HG02610 (cell line): ENCODE measurements around the gene CCDC91.
"Not testable (repeated sequence)": the region's sequence is repeated elsewhere in the genome, so short reads cannot be mapped to it uniquely, and the experiment has no call there.

ENCODE experiments used
- ATAC-seq: cut with Tn5 transposase; IDR thresholded peaks from one replicate; pipeline ENCODE4 v1.9.1; 2021; ENCODE audit warnings: mild to moderate bottlenecking, moderate library complexity; ENCODE audit not compliant: unreplicated experiment

The CCDC91 gene

GRCh38 chr12:28278960-28279359 is 88.7 kb downstream of the CCDC91 start:
- no peak for ATAC-seq

DNA sequence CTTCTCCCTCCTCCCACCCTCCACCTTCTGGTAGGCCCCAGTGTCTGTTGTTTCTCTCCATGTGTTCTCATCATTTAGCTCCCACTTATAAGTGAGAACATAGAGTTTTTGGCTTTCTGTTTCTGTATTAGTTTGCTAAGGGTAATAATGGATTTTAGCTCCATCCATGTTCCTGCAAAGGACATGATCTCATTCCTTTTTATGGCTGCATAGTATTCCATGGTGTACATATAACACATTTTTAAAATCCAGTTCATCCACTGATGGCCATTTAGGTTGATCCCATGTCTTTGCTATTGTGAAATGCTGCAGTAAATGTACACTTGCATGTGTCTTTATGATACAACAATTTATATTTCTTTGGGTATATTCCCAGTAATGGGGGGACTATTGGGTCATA is 96.1 kb downstream of the CCDC91 start:
- ATAC-seq: no peak

- no peak for ATAC-seq
Measured at GRCh38 chr12:28290262-28290661, 100.0 kb downstream of the CCDC91 start.

DNA sequence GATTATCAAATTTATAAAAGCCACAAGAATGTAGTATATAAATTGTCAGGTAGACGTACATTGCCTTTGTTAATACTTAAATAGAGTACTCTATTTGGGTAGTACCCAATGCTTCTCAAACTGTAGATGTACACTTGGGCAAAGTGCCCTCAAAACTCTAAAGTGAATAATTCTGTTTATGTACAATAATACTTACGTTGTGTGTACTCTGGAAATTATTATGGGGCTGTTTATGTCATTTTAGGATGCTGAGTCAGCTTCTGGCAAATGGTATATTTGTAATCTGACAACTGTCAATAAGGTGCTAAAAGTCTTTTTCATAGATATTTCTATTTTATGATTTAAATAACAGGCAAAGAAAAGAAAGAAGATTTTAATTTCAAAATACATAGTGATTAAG is 102.4 kb downstream of the CCDC91 start:
- no peak for ATAC-seq

- no peak for ATAC-seq
Measured at GRCh38 chr12:28294300-28294699, 104.0 kb downstream of the CCDC91 start.

DNA sequence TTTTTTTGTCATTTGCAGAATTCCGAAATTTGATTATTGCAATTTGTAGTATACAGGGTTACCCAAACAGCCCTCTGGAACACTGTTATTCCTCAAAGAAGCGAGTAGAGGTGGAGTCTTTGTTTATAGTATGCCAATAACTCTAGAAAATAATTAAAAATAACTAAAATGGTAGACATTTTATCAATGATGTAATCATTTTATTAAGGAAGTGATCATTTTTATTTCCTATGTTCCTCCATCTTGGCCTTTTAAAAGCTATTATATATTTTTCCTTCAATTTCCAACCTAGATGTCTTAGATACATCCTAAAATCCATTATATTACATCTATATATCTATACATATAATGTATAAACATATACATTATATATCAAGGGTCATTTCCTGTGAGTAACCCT is 106.0 kb downstream of the CCDC91 start:
- no peak for ATAC-seq

DNA sequence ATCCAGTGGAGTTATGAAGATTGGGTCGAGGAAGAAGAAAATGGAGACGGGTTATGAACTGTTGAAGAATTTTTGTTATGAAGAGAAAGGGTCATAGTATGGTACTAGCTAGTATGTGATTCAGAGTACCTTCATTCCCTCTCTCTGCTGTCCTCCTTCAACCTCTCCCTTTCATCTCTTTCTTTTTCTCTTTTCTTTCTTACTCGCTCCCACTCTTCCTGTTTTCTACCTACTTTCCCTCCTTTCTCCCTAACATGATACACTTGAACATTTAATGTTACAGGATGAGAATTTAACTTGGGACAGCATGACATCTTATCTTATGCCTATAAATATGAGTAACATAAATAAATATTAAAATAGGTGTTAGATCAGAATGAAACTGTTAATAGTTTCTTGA is 112.9 kb downstream of the CCDC91 start:
- no peak for ATAC-seq

- ATAC-seq: no peak
Measured at GRCh38 chr12:28306535-28306934, 116.3 kb downstream of the CCDC91 start.

GRCh38 chr12:28308891-28309290 is 118.6 kb downstream of the CCDC91 start:
- no peak for ATAC-seq

DNA sequence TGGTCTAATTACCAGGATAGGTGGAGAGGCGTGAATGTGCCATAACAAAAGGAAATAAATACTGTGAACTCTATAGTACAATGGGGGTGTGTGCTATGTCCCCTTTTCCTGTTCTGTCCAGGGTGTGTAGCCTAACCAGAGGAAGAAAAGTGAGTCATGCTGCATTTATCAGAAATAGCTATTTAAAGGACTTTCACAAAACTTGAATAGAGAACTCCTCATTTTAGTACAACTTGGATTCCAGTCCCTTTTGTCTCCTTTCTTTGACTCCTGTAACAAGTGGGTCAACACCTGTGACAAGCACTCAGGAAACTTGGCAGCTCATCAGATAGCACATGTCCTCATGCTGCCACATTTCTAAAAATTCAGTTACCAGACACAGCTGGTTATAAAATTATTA is 123.4 kb downstream of the CCDC91 start:
- no peak for ATAC-seq

GRCh38 chr12:28316049-28316448 is 125.8 kb downstream of the CCDC91 start:
- ATAC-seq: no peak

DNA sequence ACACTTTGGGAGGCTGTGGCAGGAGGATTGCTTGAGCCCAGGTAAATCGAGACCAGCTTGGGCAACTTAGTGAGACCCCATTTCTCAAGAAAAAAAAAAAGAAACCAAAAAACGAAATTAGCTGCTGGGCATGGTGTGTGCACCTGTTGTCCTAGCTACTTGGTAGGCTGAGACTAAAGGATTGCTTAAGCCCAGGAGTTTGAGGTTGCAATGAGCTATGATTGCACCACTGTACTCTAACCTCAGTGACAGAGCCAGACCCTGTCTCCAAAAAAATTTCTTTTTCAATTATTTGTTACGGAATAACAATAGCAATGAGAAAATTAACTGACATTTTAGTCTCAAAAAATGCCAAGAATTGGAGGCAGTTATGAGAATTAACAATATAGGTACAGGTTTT is 128.0 kb downstream of the CCDC91 start:
- no peak for ATAC-seq

GRCh38 chr12:28320353-28320752 is 130.1 kb downstream of the CCDC91 start:
- no peak for ATAC-seq

DNA sequence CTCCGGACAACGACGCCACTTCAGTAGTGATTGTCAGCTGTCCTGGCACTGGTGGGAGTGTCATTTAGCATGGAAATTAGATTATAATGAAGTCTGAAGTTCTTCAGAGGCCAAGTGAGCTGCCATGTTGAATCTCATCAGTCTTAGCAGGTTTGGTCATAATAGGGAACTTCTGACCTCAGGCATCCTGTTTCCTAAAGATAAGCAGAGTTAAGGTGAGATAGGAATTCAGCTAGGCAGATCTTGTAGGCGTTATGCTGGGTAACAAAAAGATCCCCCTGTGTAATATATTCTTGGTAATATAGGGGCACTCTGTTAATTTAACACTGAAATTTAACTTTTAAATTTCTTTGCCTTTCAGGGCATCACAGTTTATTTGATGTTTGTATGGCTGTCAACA is 137.5 kb downstream of the CCDC91 start:
- no peak for ATAC-seq

- no peak for ATAC-seq
Measured at GRCh38 chr12:28328967-28329366, 138.7 kb downstream of the CCDC91 start.

- ATAC-seq: not testable (repeated sequence)
Measured at GRCh38 chr12:28329727-28330126, 139.5 kb downstream of the CCDC91 start.

GRCh38 chr12:28330232-28330631 is 140.0 kb downstream of the CCDC91 start:
- not testable (repeated sequence) for ATAC-seq

DNA sequence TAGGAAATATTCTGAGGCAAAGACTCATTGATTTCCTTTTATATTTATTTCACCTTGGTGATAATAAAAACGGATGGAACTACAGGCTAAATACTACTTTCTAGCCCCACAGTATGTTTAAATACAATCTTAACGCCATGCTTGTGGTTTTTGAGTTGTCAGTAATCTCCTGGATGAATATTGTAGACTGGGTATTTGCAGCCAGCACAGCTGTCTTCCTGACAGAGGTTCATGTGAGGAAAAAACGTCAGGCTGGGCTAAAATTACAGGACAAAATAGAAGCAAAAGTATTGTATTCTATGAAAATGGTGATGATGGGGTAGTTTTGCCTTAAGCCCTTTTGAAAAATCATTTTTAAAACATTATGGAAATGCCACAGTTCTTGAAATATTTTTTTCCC is 140.9 kb downstream of the CCDC91 start:
- ATAC-seq: no peak

GRCh38 chr12:28340261-28341045 is 150.2 kb downstream of the CCDC91 start:
- ATAC-seq: no peak

GRCh38 chr12:28343713-28344112 is 153.5 kb downstream of the CCDC91 start:
- no peak for ATAC-seq

DNA sequence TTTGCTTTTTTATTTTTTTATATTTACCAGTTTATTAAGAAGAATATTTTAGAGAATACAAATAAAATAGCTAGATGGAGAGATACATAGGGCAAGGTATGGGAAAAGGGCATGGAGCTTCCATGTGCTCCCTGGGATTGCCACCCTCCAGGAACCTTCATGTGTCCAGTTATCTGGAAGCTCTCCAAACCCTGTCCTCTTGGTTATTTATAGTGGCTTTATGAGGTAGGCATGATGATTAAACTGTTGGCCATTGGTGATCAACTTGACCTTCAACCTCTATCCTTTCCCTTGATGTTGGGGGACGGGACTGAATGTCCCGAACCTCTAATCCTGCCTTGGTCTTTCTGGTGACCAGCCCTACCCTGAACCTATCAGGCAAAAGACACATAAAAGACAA is 156.3 kb downstream of the CCDC91 start:
- ATAC-seq: no peak

GRCh38 chr12:28349196-28349595 is 158.9 kb downstream of the CCDC91 start:
- ATAC-seq: no peak

GRCh38 chr12:28350502-28350901 is 160.2 kb downstream of the CCDC91 start:
- no peak for ATAC-seq
